Dendritic cell treated with granulocyte-macrophage colony-stimulating factor and Interleukin-4, amounts not matched to agents 40 ng/mL and 50 ng/mL, for 4 days (primary cell): Measurements from ENCODE around the gene CCL18.
"Not testable (repeated sequence)": the region's sequence is repeated elsewhere in the genome, so short reads cannot be mapped to it uniquely, and the experiment has no call there.

Experiments
- H3K27ac Mint-ChIP-seq: one replicate; pipeline ENCODE4 v1.8.0; 2022; ENCODE audit warnings: mild to moderate bottlenecking, mixed read lengths
- H3K27me3 Mint-ChIP-seq: one replicate; pipeline ENCODE4 v1.8.0; 2022; ENCODE audit warnings: mild to moderate bottlenecking, mixed read lengths
- H3K36me3 Mint-ChIP-seq: one replicate; pipeline ENCODE4 v1.8.0; 2022; ENCODE audit warnings: low read depth, mixed read lengths
- H3K4me1 Mint-ChIP-seq: one replicate; pipeline ENCODE4 v1.8.0; 2022; ENCODE audit warnings: low read depth, mixed read lengths
- H3K4me3 Mint-ChIP-seq: one replicate; pipeline ENCODE4 v1.8.0; 2022; ENCODE audit warnings: mild to moderate bottlenecking, moderate library complexity, mixed read lengths
- H3K9me3 Mint-ChIP-seq: one replicate; pipeline ENCODE4 v1.8.0; 2022; ENCODE audit warnings: mixed read lengths
- intact Hi-C: fragments of 100-400 bp; cut with micrococcal nuclease; formaldehyde crosslinking; loops from one replicate; pipeline ENCODE4 v1.15.0; 2022

CCL18 gene

DNA sequence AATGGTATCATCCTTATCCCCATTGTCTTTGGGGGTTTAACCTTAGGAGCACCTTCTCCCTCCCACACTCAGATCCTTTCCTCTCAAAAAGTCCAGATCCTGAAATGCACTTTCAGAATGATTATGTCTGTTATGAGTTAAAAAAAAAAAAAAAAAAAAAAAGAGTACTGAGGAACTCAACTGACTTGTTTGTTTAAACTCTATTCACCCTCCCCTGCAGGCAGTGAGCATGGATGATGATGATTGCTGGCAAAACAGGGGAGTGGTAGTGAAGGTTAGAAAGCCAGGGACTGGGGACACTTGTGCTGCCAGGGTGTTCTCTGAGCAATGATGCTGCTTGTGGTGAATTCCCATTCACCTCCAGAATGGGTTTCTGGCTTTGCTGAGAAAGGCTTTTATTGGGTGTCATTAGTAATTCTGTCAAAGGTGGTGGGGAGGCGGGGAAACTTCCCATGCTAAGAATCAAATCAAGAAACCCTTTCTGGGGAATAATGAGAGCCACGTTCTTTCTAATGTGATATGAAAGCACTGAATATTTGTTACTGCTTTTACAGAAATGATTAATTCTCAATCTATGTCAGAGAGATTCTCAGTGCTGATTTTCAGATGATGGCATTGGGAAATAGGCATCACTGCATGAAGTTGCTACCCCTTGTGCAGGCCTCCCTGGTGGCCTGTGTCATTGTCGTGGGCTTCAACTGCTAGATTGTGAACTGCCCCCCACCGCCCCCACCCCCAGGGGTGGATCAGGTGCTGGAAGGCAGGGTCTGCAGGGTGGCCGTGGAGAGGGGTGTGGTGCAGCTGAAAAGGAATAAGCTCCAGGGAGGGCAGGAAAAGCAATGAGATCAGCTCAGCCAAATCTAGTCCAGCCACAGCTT lies 53.7 kb downstream of the CCL18 start:
- peaks cover 14% of the 10 kb centered on the region for H3K9me3 Mint-ChIP-seq
- intact Hi-C loops: no loop called here
- H3K27me3 Mint-ChIP-seq: peaks cover 10% of the 10 kb centered on the region
- H3K4me3 Mint-ChIP-seq: no peak overlapping the region
- H3K27ac Mint-ChIP-seq: peak overlapping the region; percentile 51
- H3K4me1 Mint-ChIP-seq: peaks cover 24% of the 10 kb centered on the region
- H3K36me3 Mint-ChIP-seq: peaks cover 2% of the 10 kb centered on the region

DNA sequence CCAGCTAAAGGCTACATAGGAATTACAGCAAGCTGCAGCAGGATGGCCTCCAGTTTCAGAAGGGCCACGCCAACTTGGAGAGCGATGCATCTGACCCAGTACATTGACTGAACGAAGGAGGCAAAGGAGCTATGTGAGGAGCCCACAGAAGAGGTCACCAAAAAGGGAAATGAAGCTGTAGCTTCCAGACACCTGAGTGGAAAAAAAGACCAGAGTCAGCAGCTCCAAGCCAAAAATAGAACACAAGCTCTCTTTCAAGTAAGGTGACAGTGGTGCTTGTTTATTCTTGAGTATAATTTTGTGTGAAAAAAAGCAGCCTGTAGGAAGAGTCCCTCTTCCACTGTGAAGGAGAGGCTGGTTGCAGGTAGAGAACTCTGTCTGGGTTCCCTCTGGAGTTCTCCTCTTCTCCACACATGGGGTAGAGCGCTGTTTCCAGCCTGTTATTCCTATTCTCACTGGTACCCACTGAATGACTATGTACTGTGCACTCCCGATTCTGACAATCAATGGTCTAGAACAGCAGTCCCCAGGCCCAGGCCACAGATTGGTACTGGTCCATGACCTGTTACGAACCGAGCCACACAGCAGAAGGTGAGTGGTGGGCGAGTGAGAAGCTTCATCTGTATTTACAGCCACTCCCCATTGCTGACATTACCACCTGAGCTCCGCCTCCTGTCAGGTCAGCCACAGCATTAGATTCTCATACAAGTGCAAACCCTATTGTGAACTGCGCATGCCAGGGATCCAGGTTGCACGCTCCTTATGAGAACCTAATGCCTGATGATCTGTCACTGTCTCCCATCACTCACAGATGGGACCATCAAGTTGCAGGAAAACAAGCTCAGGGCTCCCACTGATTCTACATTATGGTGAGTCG lies 54.6 kb downstream of the CCL18 start:
- Mint-ChIP-seq H3K9me3 (peaks cover 8% of the 10 kb centered on the region), H3K4me1 (peaks cover 24% of the 10 kb centered on the region), H3K27me3 (peaks cover 10% of the 10 kb centered on the region), H3K27ac (peak overlapping the region; percentile 51), H3K4me3 (no peak overlapping the region), H3K36me3 (no peaks in the 10 kb centered on the region)
- intact Hi-C loops: no loop called here

DNA sequence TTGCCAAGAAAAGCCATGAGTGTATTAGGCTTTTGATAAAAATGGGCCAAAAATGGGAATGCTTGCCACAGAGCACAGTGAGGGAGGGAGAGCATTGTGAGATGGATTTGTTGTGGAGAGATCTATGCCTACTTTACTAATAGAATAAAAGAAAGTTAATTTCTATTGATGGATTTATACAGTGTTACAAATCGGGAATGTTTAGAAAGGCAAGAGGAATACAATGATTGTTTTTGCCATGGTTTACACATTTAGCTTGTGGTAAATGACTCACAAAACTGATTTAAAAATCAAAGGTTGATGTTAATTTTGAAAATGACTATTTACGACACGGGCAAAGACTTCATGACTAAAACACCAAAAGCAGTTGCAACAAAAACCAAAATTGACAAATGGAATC lies 56.1 kb downstream of the CCL18 start:
- Mint-ChIP-seq H3K27me3 (peaks cover 10% of the 10 kb centered on the region), H3K36me3 (peaks cover 1% of the 10 kb centered on the region), H3K9me3 (peaks cover 5% of the 10 kb centered on the region), H3K27ac (no peak overlapping the region), H3K4me3 (no peak overlapping the region), H3K4me1 (peaks cover 22% of the 10 kb centered on the region)
- intact Hi-C loops: no loop called here

DNA sequence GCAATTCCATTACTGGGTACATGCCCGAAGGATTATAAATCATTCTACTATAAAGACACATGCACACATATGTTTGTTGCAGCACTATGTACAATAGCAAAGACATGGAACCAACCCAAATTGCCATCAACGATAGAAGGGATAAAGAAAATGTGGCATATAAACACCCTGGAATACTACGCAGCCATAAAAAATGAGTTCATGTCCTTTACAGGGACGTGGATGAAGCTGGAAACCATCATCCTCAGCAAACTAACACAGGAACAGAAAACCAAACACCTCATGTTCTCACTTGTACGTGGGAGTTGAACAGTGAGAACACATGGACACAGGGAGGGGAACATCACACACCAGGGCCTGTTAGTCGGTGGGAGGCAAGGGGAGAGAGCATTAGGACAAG lies 57.0 kb downstream of the CCL18 start:
- H3K27ac Mint-ChIP-seq, H3K36me3 Mint-ChIP-seq, intact Hi-C loops, H3K4me3 Mint-ChIP-seq: not testable (repeated sequence)
- Mint-ChIP-seq H3K9me3 (peaks cover 14% of the 10 kb centered on the region), H3K27me3 (peaks cover 12% of the 10 kb centered on the region), H3K4me1 (peaks cover 19% of the 10 kb centered on the region)
